Psoas muscle (tissue), 8 donors: ENCODE measurements around the gene TRIM64C. TPM values are rescaled to one million over a fixed set of nuclear protein-coding genes. Genes with fewer than 3 reads are reported as not detected.
"Not testable (repeated sequence)": the region's sequence is repeated elsewhere in the genome, so short reads cannot be mapped to it uniquely, and the experiment has no call there.

ENCODE experiments used
- ATAC-seq, 4 donors: fragments of 200-7000 bp; cut with Tn5 transposase; one replicate each; pipeline ENCODE4 v1.9.1; 2020; ENCODE audit warnings: moderate library complexity in 3 of 4, mild to moderate bottlenecking in 2 of 4
- DNase-seq, 2 donors: peaks; one replicate each; pipeline ENCODE4 v3.0.0-alpha.2; 2020
- H3K27ac ChIP-seq: fragments of 200-600 bp; one replicate; pipeline ENCODE4 v1.8.0; 2022
- H3K27me3 ChIP-seq, 3 donors: fragments of 200-600 bp in 1 of 3; one replicate each; pipeline versions ENCODE4 v1.6.1 to v1.8.0; 2013 to 2022; ENCODE audit warnings: low read length in 2 of 3, mild to moderate bottlenecking in 2 of 3, moderate library complexity in 1 of 3; ENCODE audit not compliant: insufficient read depth in 3 of 3
- H3K36me3 ChIP-seq, 2 donors: fragments of 200-600 bp in 1 of 2; one replicate each; pipeline versions ENCODE4 v1.6.1 to v1.8.0; 2013 to 2022; ENCODE audit warnings: low read depth in 1 of 2, mild to moderate bottlenecking in 1 of 2, moderate library complexity in 1 of 2; ENCODE audit not compliant: insufficient read depth in 1 of 2
- H3K4me1 ChIP-seq: fragments of 200-600 bp; one replicate; pipeline ENCODE4 v1.8.0; 2022
- H3K4me3 ChIP-seq: fragments of 200-600 bp; one replicate; pipeline ENCODE4 v1.8.0; 2022; ENCODE audit warnings: mild to moderate bottlenecking
- H3K9me3 ChIP-seq: fragments of 200-600 bp; one replicate; pipeline ENCODE4 v1.8.0; 2022
- WGBS, 3 donors: extraction: QIAGEN DNeasy Blood & Tissue Kit; methylation state at CpG; one replicate each; pipeline versions ENCODE4 v1.1.6 to v1.1.7; 2013; 5-methylcytosine and 5-hydroxymethylcytosine counted together
- intact Hi-C, 2 donors: fragments of 100-400 bp; cut with DNase I; formaldehyde crosslinking; loops; one replicate each; pipeline versions ENCODE4 v1.11.0 to v1.14.2; 2022
- long read RNA-seq, 2 donors: library from polyadenylated mRNA; unstranded; transcript quantifications; one replicate each; pipeline ENCODE4 v2.0.0, GENCODE V29; 2021
- polyA plus RNA-seq, 3 donors: library from polyadenylated mRNA; stranded (reverse); fragments of 200-250 nt; gene quantifications; one replicate each; pipeline ENCODE4 v1.2.3, GENCODE V29; 2013
- total RNA-seq, 4 donors: library from RNA; stranded (reverse); fragmentation: NEBNext Ultra II Directional in 2 of 4; extraction: Animal tissue kit (Norgen Biotek cat#: 25700) in 2 of 4; gene quantifications; one replicate each; pipeline versions ENCODE4 v1.2.1 to v1.2.4, GENCODE V29; 2021 to 2023
- donor health status: healthy with polysubstance abuse.
- donor health status: DM: no; HTN: no; CAD: no; lungs with moderate emphysema.
- donor health status: Bipolar disorder and iron deficiency.
- donor health status: healthy.
- donor health status: DM: yes; HTN: yes; CAD: no.
- donor health status: DM: no; HTN: no; CAD: no.
- donor health status: DM: no; HTN: no; CAD: no.
- donor health status: DM: yes; HTN: yes; CAD: no.

Gene TRIM64C, protein sequence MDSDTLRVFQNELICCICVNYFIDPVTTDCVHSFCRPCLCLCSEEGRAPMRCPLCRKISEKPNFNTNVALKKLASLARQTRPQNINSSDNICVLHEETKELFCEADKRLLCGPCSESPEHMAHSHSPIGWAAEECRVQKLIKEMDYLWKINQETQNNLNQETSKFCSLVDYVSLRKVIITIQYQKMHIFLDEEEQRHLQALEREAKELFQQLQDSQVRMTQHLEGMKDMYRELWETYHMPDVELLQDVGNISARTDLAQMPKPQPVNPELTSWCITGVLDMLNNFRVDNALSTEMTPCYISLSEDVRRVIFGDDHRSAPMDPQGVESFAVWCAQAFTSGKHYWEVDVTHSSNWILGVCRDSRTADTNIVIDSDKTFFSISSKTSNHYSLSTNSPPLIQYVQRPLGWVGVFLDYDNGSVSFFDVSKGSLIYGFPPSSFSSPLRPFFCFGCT
- not detected for total RNA-seq
- polyA plus RNA-seq, result not detected
- long read RNA-seq, donor 1, result 0 reads
- long read RNA-seq, donor 2, result 0 reads

DNA sequence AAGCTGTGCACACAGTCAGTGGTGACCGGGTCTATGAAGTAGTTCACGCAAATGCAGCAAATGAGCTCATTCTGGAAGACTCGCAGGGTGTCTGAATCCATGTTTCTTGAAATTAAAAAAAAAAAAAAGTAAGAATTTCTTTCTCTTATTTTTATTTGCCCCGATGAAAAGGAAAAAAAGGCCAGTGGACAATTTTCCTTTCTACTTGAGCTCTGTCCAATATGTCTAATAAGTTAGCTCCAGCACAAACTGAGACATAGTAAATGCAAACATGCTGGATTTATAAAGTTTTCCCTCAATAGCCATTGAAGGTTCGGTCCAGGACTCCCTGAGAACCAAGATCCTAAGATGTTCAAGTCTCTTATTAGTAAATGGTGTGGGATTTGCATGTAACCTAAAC, at the start of gene TRIM64C:
Gene TRIM64C (minus strand): TSS at position 101 of the 400 bp plus-strand sequence. CDS start 0 bp downstream, at position 101.
- H3K27ac ChIP-seq, H3K4me1 ChIP-seq, H3K4me3 ChIP-seq, ATAC-seq, intact Hi-C loops, DNase-seq, H3K27me3 ChIP-seq, H3K36me3 ChIP-seq, H3K9me3 ChIP-seq: not testable (repeated sequence)
- WGBS, 3 donors, result 75 to 87% (median 86%) methylated on average over 5 of the region's 5 CpGs

DNA sequence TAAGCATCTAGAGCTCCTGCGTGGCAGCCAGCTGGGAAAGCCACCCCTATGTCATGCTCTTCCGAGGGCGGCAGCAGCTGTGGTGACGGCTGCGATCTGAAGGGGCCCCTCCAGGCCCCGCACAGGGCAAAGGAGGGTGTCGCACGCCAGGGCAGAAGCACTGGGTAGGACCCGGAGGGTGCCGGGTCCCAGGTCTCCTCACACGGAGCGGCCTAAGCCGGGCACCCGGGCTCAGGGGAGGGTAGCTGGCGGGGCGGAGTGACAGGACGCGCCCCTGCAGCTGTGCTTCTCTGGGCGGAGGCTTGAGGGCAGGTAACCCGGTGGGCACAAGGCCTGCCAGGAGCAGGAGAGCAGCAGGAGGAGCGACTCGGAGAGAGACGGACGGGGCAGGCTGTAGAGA, 43.4 kb upstream of the TRIM64C start:
- ATAC-seq, DNase-seq, H3K36me3 ChIP-seq, H3K27me3 ChIP-seq, H3K9me3 ChIP-seq, H3K27ac ChIP-seq, intact Hi-C loops, H3K4me1 ChIP-seq, H3K4me3 ChIP-seq: not testable (repeated sequence)
- WGBS, 3 donors, result 90 to 93% (median 92%) methylated on average over 19 to 24 of the region's 24 CpGs

DNA sequence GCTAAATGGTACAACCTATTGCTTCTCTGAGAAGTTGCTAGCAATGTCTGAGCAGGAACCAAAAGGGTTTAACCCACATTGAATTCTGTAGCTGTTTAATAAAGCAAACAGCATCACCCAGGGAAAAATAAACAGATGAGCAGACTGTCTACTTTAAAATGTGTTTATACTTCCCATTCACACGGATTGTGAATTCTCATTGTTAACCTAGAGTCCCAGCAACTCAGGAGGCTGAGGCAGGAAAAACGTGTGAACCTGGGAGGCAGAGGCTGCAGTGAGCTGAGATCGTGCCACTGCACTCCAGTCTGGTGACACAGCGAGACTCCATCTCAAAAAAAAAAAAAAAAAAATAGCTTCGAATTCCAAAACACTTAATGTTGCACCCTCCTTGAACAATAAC, 11.0 kb upstream of the TRIM64C start:
- intact Hi-C loops, ATAC-seq, H3K9me3 ChIP-seq, DNase-seq, H3K27me3 ChIP-seq, H3K4me1 ChIP-seq, H3K36me3 ChIP-seq, H3K27ac ChIP-seq, H3K4me3 ChIP-seq: not testable (repeated sequence)
- WGBS, 3 donors, result 44 to 71% (median 64%) methylated on average over 5 of the region's 5 CpGs

DNA sequence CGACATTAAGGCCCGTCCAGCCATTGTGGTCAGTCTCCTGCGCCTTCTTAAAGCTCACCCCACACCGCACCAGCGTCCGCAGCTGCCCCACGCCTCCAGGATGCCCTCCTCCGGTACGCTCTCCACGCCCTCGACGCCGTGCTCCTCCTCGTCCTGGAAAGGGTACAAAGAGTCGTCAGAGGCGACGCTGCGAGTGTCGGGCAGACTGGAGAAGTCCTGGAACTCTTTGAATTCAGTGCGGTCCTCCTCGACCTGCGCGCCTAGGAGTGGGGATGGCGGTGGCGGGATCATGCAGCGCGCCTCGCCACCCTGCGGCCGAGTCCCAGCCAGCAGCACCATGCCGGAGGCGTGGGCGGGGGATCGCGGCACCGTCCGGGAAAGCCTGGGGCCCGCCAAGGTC, 9.1 kb downstream of the TRIM64C start:
- H3K36me3 ChIP-seq, intact Hi-C loops, H3K9me3 ChIP-seq, H3K4me1 ChIP-seq, H3K4me3 ChIP-seq, ATAC-seq, DNase-seq, H3K27me3 ChIP-seq, H3K27ac ChIP-seq: not testable (repeated sequence)
- 56 to 66% (median 57%) methylated on average over 25 to 38 of the region's 38 CpGs for WGBS, 3 donors

DNA sequence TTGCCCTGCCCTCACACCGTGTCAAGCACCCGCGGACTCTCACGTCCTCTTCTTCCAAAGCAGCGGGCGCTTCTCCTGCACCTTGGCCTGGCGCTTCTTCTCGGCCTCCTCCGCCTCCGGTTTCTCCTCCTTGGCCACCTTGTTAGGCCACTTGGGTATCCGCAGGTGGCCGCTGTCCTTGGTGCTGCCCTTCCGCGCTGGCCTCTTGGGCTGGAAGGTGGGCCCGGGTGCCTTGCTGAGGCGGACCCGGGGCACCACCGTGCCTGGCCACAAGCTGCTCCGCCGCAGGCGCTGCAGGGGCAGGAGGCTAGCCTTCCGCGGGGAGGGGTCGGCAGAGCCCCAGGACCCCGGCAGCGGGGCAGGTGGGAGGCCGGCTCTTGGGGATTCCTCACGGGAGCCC, 10.7 kb downstream of the TRIM64C start:
- intact Hi-C loops, H3K27me3 ChIP-seq, H3K36me3 ChIP-seq, H3K9me3 ChIP-seq, DNase-seq, H3K27ac ChIP-seq, ATAC-seq, H3K4me1 ChIP-seq, H3K4me3 ChIP-seq: not testable (repeated sequence)
- WGBS, 3 donors, result 42 to 53% (median 50%) methylated on average over 16 to 27 of the region's 28 CpGs

DNA sequence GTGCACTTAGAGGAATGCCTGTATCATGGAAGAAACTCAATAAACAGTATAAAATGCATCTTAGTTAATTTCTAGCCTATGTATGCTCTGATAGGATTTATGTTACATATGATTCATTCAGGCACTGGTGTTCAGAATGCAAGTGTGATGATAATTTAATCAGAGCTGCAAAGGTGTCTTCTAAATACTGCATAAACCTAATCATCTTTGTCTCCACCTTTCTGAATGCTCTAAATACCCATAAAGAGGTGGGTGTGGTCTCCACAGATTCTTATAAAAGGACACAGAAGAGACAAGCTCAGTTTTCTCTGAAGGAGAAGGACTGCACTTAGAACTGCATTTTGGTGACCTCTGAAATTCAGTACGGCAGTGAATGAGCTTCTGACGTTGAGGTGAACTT, 30.4 kb downstream of the TRIM64C start, which contains the start of gene TRIM49B:
Gene TRIM49B (plus strand): TSS at position 301 of the 400 bp plus-strand sequence. CDS start 2,777 bp downstream, outside the sequence.
- H3K27me3 ChIP-seq, H3K27ac ChIP-seq, ATAC-seq, intact Hi-C loops, DNase-seq, H3K36me3 ChIP-seq, H3K4me3 ChIP-seq, H3K4me1 ChIP-seq, H3K9me3 ChIP-seq: not testable (repeated sequence)
- 18 to 31% (median 28%) methylated on average over 2 of the region's 2 CpGs for WGBS, 3 donors

Other genes with a start within 250 kb of the TRIM64C start
- gene TRIM51G, start 75.2 kb downstream of the TRIM64C start, total RNA-seq, result not detected
- gene TRIM51G, start 75.2 kb downstream of the TRIM64C start, polyA plus RNA-seq, result not detected
- gene TRIM49B, start 30.3 kb downstream of the TRIM64C start, total RNA-seq, result not detected
- not detected for gene TRIM49B, start 30.3 kb downstream of the TRIM64C start, polyA plus RNA-seq
- gene FOLH1, start 149.5 kb upstream of the TRIM64C start, total RNA-seq, result under 1 TPM in 2 of 4 donors, not detected in 2; 0.34 to 0.67 TPM
- gene FOLH1, start 149.5 kb upstream of the TRIM64C start, polyA plus RNA-seq, result under 1 TPM in 2 of 3 donors, not detected in 1; 0.17 to 0.34 TPM